ENCODE measurements around the gene OCEL1. TPM values are rescaled to one million over a fixed set of nuclear protein-coding genes. Genes with fewer than 3 reads are reported as not detected.
A peak's percentile ranks its signal among the peaks of the same experiment; 100 is the strongest.

The OCEL1 gene
- total RNA-seq, 4 donors from 2014 or later, result 1.8 to 6.9 (median 4.1) TPM

GRCh38 chr19:17215127-17215971 is 10.7 kb upstream of the OCEL1 start, which contains the start of gene USE1:
USE1 (plus strand) TSS chr19:17215357; CDS start chr19:17215406, 49 bp downstream.
- H3K9me3 ChIP-seq, result no peaks in the 10 kb centered on the region
- peaks cover 3 to 27% (median 18%) of the 10 kb centered on the region in 3 donors for H3K4me1 ChIP-seq
- H3K27me3 ChIP-seq, result no peaks in the 10 kb centered on the region
- TF ChIP-seq CTCF (IDR thresholded peaks at IDR 0.05) (peak in 1 of 6 experiments; percentile 19), POLR2A (IDR thresholded peaks at IDR 0.05) (peak in 2 of 4 donors; percentile 52 to 65)
- WGBS, 2 donors, result 0 to 2% methylated on average over 12 to 13 of the region's 56 CpGs
- intact Hi-C loops (cut with DNase I), result no loop called here
- peak within 1 kb of the TSS; percentile 93 to 96 (median 96) for H3K27ac ChIP-seq
- H3K36me3 ChIP-seq, result peaks cover 8 to 73% (median 15%) of the 10 kb centered on the region in 3 donors
- peak; percentile 58 for DNase-seq
- peak within 1 kb of the TSS; percentile 60 to 79 (median 78) for H3K4me3 ChIP-seq

- no peaks in the 10 kb centered on the region for H3K27me3 ChIP-seq
- peak overlapping the region; percentile 93 to 96 (median 96) for H3K27ac ChIP-seq
- WGBS, 2 donors, result 75 to 78% methylated on average over 2 to 4 of the region's 13 CpGs
- H3K36me3 ChIP-seq, result peaks cover 8 to 65% (median 12%) of the 10 kb centered on the region in 3 donors
- no peak for DNase-seq
- TF ChIP-seq POLR2A (IDR thresholded peaks at IDR 0.05) (no peak), CTCF (IDR thresholded peaks at IDR 0.05) (no peak)
- intact Hi-C loops (cut with DNase I), result no loop called here
- no peaks in the 10 kb centered on the region for H3K9me3 ChIP-seq
- peak overlapping the region in 3 of 4 donors; percentile 77 to 79 (median 79) for H3K4me3 ChIP-seq
- H3K4me1 ChIP-seq, result peaks cover 3 to 31% (median 20%) of the 10 kb centered on the region in 3 donors
Measured at GRCh38 chr19:17216058-17216670, 9.9 kb upstream of the OCEL1 start.

- Histone ChIP-seq H3K9me3 (no peaks in the 10 kb centered on the region), H3K4me1 (peaks cover 3 to 30% (median 20%) of the 10 kb centered on the region in 3 donors), H3K36me3 (peaks cover 0 to 39% (median 0%) of the 10 kb centered on the region in 3 donors), H3K27me3 (no peaks in the 10 kb centered on the region), H3K4me3 (no peak overlapping the region), H3K27ac (peak overlapping the region in 1 of 4 donors; percentile 70)
- 96% methylated on average over 6 to 8 of the region's 8 CpGs for WGBS, 2 donors
- no peak for DNase-seq
- intact Hi-C loops (cut with DNase I), result no loop called here
- TF ChIP-seq CTCF (IDR thresholded peaks at IDR 0.05) (no peak), POLR2A (IDR thresholded peaks at IDR 0.05) (no peak)
Measured at GRCh38 chr19:17219286-17219685, 6.7 kb upstream of the OCEL1 start.

- Histone ChIP-seq H3K9me3 (no peaks in the 10 kb centered on the region), H3K36me3 (peaks cover 0 to 39% (median 0%) of the 10 kb centered on the region in 3 donors), H3K4me1 (peaks cover 0 to 25% (median 15%) of the 10 kb centered on the region in 3 donors), H3K27ac (peak overlapping the region; percentile 28 to 70 (median 60)), H3K4me3 (peak overlapping the region in 1 of 4 donors; percentile 4), H3K27me3 (no peaks in the 10 kb centered on the region)
- no peak for DNase-seq
- TF ChIP-seq CTCF (IDR thresholded peaks at IDR 0.05) (no peak), POLR2A (IDR thresholded peaks at IDR 0.05) (no peak)
- intact Hi-C loops (cut with DNase I), result no loop called here
- WGBS, 2 donors, result 18 to 28% methylated on average over 8 to 12 of the region's 14 CpGs
Measured at GRCh38 chr19:17220207-17220758, 5.7 kb upstream of the OCEL1 start.
